Measurements from ENCODE around the gene NFATC1. TPM values are rescaled to one million over a fixed set of nuclear protein-coding genes. Genes with fewer than 3 reads are reported as not detected.

The NFATC1 gene
- total RNA-seq, 5 donors from 2014 or later (not counting 1 experiment from before 2014, with no cell fraction given): 58.1 to 108 (median 66.0) TPM

DNA sequence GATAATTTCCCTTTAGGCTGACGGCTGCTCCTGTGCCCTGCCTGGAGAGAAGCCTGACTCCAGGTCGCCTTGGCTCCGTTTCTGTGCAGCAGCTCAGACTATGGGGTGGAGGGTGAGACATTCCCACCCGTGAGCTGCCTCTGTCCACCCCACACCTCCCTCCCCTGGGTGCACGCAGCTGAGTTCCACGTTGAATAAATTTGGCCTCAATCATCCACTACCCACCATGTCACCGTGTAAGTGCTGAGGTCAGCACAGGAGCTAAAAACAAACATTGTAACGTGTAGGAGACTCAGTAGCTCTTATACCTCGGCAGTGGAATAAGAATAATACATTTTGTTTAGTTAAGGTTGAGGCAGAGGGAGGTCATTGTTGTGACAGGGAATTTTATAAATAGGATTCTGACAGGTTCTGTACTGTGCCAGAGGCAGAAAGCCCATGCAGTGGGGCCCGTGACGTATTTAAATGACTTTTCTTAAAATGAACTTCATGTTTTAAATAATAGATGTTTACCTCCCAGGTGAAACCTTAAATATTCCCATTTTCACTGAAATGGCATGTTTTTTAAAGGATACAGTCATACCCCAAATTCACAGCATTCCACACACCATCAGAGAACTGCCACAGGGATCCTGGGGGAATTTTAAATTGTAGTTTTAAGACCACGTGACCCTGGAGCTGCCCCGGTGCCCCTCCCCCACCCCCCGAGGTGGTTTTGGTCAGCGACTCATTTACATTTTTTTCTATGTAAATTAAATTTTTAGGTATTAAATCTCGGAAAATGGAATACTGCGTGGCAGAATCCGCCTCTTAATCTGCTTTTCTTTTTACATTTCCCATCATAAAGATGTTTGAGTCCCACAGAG lies 50.2 kb downstream of the NFATC1 start:
- 100% methylated on average over 1 of the region's 18 CpGs for WGBS (ENCODE audit: insufficient coverage)
- ChIA-PET POLR2A (no interaction called here), CTCF (no interaction called here)
- H3K27me3 ChIP-seq (replicated peaks in 1 of 2; ENCODE audit: control insufficient read depth in 2 of 2, extremely low read depth in 1 of 2, insufficient read depth in 2 of 2, low read length in 1 of 2): no peaks in the 10 kb centered on the region
- no peaks in the 10 kb centered on the region for H3K27me3 Mint-ChIP-seq
- H3K36me3 Mint-ChIP-seq: peaks cover 14% of the 10 kb centered on the region
- no peak overlapping the region for H3K27ac Mint-ChIP-seq
- H3K4me3 ChIP-seq (ENCODE audit: control insufficient read depth in 1 of 2, extremely low read depth in 1 of 2, low read length in 1 of 2): no peak overlapping the region
- H3K4me1 ChIP-seq (ENCODE audit: control insufficient read depth in 1 of 2, extremely low read depth in 1 of 2, insufficient read depth in 2 of 2, low read length in 2 of 2): peaks cover 0 to 16% of the 10 kb centered on the region in 2 experiments
- peaks cover 0 to 15% (median 10%) of the 10 kb centered on the region in 3 donors for H3K4me1 Mint-ChIP-seq
- H3K9me3 ChIP-seq: no peaks in the 10 kb centered on the region
- no peak for ATAC-seq (replicated peaks in 1 of 4)
- no peak for DNase-seq
- H3K4me3 Mint-ChIP-seq: no peak overlapping the region
- no peaks in the 10 kb centered on the region for H3K9me3 Mint-ChIP-seq
- no peak overlapping the region for H3K27ac ChIP-seq (ENCODE audit: low read length)
- peaks cover 14 to 26% of the 10 kb centered on the region in 2 donors for H3K36me3 ChIP-seq (ENCODE audit: control insufficient read depth in 2 of 2, extremely low read depth in 1 of 2, insufficient read depth in 1 of 2, low read length in 1 of 2)

DNA sequence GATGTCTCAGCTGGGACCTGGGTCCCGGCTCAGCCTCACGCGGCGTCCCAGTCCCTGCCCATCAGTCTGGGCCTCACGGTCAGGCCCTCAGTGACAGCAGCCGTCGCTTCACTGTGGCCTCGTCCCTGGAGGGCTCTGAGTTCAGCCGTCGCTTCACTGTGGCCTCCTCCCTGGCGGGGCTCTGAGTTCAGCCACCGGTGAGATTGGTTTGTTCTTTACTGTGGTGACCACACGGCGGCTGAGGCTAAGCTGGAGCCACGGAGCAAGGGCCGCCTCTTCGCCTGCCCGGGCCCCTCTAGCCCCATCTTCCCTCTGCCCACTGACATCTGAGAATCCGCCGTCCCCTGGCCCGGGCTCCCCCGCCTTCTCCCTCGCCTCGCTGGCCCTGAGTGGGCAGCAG lies 51.2 kb downstream of the NFATC1 start:
- H3K36me3 ChIP-seq (ENCODE audit: control insufficient read depth in 2 of 2, extremely low read depth in 1 of 2, insufficient read depth in 1 of 2, low read length in 1 of 2): peaks cover 14 to 36% of the 10 kb centered on the region in 2 donors
- no peaks in the 10 kb centered on the region for H3K9me3 ChIP-seq
- no peak overlapping the region for H3K4me3 Mint-ChIP-seq
- ChIA-PET CTCF (no interaction called here), POLR2A (no interaction called here)
- H3K27ac Mint-ChIP-seq: no peak overlapping the region
- H3K27ac ChIP-seq (ENCODE audit: low read length): no peak overlapping the region
- H3K4me3 ChIP-seq (ENCODE audit: control insufficient read depth in 1 of 2, extremely low read depth in 1 of 2, low read length in 1 of 2): no peak overlapping the region
- no peaks in the 10 kb centered on the region for H3K27me3 Mint-ChIP-seq
- H3K9me3 Mint-ChIP-seq: no peaks in the 10 kb centered on the region
- peaks cover 0 to 12% (median 10%) of the 10 kb centered on the region in 3 donors for H3K4me1 Mint-ChIP-seq
- ATAC-seq (replicated peaks in 1 of 4) (no peak), DNase-seq (no peak)
- H3K4me1 ChIP-seq (ENCODE audit: control insufficient read depth in 1 of 2, extremely low read depth in 1 of 2, insufficient read depth in 2 of 2, low read length in 2 of 2): peaks cover 0 to 16% of the 10 kb centered on the region in 2 experiments
- WGBS (ENCODE audit: insufficient coverage): 97% methylated on average over 24 of the region's 24 CpGs
- peaks cover 24% of the 10 kb centered on the region for H3K36me3 Mint-ChIP-seq
- H3K27me3 ChIP-seq (replicated peaks in 1 of 2; ENCODE audit: control insufficient read depth in 2 of 2, extremely low read depth in 1 of 2, insufficient read depth in 2 of 2, low read length in 1 of 2): no peaks in the 10 kb centered on the region

DNA sequence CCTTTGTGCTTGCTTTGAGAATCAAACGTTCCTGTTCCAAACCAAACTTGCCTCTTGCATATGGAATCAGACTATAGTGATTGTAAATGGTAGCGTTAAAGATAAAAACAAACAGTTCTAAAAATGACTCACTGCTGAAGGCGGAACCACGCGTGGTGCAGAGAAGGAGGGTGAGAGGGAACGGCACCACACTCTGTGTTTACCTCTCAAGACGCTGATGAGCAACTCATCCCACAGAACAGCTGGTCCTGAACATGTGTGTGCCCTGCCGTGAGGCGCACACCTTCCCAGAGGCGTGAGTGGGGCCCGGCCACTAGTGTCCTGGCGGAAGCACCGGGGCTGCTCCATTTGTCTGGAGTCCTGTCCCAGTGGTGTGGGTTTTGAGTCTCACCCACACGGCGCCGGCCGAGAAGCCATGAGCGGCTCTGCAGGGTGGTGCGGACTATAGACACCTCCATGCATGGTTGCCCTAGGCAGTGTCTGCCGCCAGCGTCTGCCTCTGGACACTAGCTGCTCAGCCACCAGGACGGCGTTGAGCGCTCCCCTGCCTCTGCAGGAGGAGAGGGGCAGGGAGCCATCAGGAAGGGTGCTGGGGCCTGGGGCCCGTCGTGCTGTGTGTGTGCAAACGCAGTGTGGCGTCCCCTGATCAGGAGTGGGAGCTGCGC lies 52.1 kb downstream of the NFATC1 start:
- no peak overlapping the region for H3K27ac Mint-ChIP-seq

DNA sequence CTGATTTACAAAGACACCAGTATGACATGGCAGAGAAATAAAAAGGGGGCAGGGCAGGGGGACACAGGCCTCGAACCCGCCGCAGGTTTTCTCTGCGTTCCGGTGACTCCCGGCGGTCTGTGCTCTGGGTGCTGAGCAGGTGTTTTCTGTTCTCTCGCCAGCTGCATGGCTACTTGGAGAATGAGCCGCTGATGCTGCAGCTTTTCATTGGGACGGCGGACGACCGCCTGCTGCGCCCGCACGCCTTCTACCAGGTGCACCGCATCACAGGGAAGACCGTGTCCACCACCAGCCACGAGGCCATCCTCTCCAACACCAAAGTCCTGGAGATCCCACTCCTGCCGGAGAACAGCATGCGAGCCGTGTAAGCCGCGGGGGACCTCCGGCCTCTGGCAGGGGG lies 52.9 kb downstream of the NFATC1 start:
- H3K9me3 ChIP-seq: no peaks in the 10 kb centered on the region
- 96% methylated on average over 24 of the region's 25 CpGs for WGBS (ENCODE audit: insufficient coverage)
- peaks cover 9 to 53% of the 10 kb centered on the region in 2 donors for H3K36me3 ChIP-seq (ENCODE audit: control insufficient read depth in 2 of 2, extremely low read depth in 1 of 2, insufficient read depth in 1 of 2, low read length in 1 of 2)
- Mint-ChIP-seq H3K36me3 (peaks cover 25% of the 10 kb centered on the region), H3K27me3 (no peaks in the 10 kb centered on the region), H3K9me3 (no peaks in the 10 kb centered on the region), H3K27ac (no peak overlapping the region), H3K4me3 (no peak overlapping the region), H3K4me1 (peaks cover 0 to 10% (median 6%) of the 10 kb centered on the region in 3 donors)
- no peak for ATAC-seq (replicated peaks in 1 of 4)
- H3K4me1 ChIP-seq (ENCODE audit: control insufficient read depth in 1 of 2, extremely low read depth in 1 of 2, insufficient read depth in 2 of 2, low read length in 2 of 2): peaks cover 0 to 16% of the 10 kb centered on the region in 2 experiments
- POLR2A ChIA-PET: no interaction called here
- no peak for DNase-seq
- H3K27ac ChIP-seq (ENCODE audit: low read length): no peak overlapping the region
- H3K4me3 ChIP-seq (ENCODE audit: control insufficient read depth in 1 of 2, extremely low read depth in 1 of 2, low read length in 1 of 2): no peak overlapping the region
- no peaks in the 10 kb centered on the region for H3K27me3 ChIP-seq (replicated peaks in 1 of 2; ENCODE audit: control insufficient read depth in 2 of 2, extremely low read depth in 1 of 2, insufficient read depth in 2 of 2, low read length in 1 of 2)
- CTCF ChIA-PET: interaction anchor here in 1 of 2 donors (0.7 kb wide), 1 partner anchor 68 kb away, joined by 3 read pairs; no protein-coding TSS in a partner anchor

More for the DNA sequence above, 52.1 kb downstream of the NFATC1 start:
- ATAC-seq (replicated peaks in 1 of 4): peak in 1 of 4 experiments; percentile 41
- H3K27me3 ChIP-seq (replicated peaks in 1 of 2; ENCODE audit: control insufficient read depth in 2 of 2, extremely low read depth in 1 of 2, insufficient read depth in 2 of 2, low read length in 1 of 2): no peaks in the 10 kb centered on the region
- POLR2A ChIA-PET: no interaction called here
- H3K4me3 ChIP-seq (ENCODE audit: control insufficient read depth in 1 of 2, extremely low read depth in 1 of 2, low read length in 1 of 2): no peak overlapping the region
- peaks cover 0 to 16% of the 10 kb centered on the region in 2 experiments for H3K4me1 ChIP-seq (ENCODE audit: control insufficient read depth in 1 of 2, extremely low read depth in 1 of 2, insufficient read depth in 2 of 2, low read length in 2 of 2)
- Mint-ChIP-seq H3K36me3 (peaks cover 25% of the 10 kb centered on the region), H3K27me3 (no peaks in the 10 kb centered on the region), H3K4me3 (no peak overlapping the region), H3K9me3 (no peaks in the 10 kb centered on the region), H3K4me1 (peaks cover 0 to 10% (median 10%) of the 10 kb centered on the region in 3 donors)
- peak in 1 of 35 experiments; percentile 20 for DNase-seq
- H3K36me3 ChIP-seq (ENCODE audit: control insufficient read depth in 2 of 2, extremely low read depth in 1 of 2, insufficient read depth in 1 of 2, low read length in 1 of 2): peaks cover 11 to 45% of the 10 kb centered on the region in 2 donors
- H3K9me3 ChIP-seq: no peaks in the 10 kb centered on the region
- 87% methylated on average over 24 of the region's 29 CpGs for WGBS (ENCODE audit: insufficient coverage)
- no peak overlapping the region for H3K27ac ChIP-seq (ENCODE audit: low read length)
- CTCF ChIA-PET: no interaction called here

DNA sequence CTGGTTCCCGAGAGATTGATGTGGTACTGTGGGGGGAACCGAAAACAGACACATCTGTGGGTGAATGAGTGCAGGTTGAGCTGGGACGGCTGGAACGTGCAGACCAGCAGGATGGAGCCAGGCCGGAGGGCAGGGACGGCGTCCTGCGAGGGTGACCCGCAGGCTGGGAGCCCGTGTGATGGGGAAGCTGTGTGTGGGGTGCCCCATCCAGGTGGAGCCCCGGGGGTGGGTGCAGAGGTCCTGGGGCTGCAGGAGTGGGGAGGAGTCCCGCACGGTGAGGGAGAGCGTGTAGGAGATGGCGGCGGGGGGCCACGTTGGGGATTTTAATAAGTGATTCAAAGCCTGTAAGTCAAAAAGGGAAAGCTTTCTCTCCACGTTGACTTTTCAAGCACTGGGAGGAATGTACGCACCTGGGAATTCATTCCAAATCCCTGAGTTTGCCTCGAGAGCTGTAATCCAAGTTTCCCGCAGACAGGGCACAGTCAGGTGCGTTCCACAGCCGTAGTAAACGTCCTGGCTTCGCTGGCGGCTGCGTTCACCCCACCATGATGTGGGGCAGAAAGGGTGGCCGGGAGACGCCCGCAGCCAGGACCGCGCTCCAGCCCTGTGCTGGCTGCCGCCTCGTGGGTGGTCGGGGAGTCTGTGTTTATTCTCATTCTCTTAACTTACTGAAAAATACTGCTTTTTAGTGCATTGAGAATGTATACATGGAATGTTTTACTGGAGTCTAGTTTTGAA lies 54.0 kb downstream of the NFATC1 start:
- no peaks in the 10 kb centered on the region for H3K27me3 ChIP-seq (replicated peaks in 1 of 2; ENCODE audit: control insufficient read depth in 2 of 2, extremely low read depth in 1 of 2, insufficient read depth in 2 of 2, low read length in 1 of 2)
- DNase-seq: no peak
- Mint-ChIP-seq H3K4me3 (no peak overlapping the region), H3K27me3 (no peaks in the 10 kb centered on the region), H3K9me3 (no peaks in the 10 kb centered on the region), H3K27ac (no peak overlapping the region), H3K4me1 (peaks cover 0 to 10% (median 6%) of the 10 kb centered on the region in 3 donors), H3K36me3 (peaks cover 25% of the 10 kb centered on the region)
- peaks cover 12 to 60% of the 10 kb centered on the region in 2 donors for H3K36me3 ChIP-seq (ENCODE audit: control insufficient read depth in 2 of 2, extremely low read depth in 1 of 2, insufficient read depth in 1 of 2, low read length in 1 of 2)
- H3K4me3 ChIP-seq (ENCODE audit: control insufficient read depth in 1 of 2, extremely low read depth in 1 of 2, low read length in 1 of 2): no peak overlapping the region
- no peaks in the 10 kb centered on the region for H3K9me3 ChIP-seq
- 96% methylated on average over 17 of the region's 35 CpGs for WGBS (ENCODE audit: insufficient coverage)
- ATAC-seq (replicated peaks in 1 of 4): no peak
- peaks cover 0 to 9% of the 10 kb centered on the region in 2 experiments for H3K4me1 ChIP-seq (ENCODE audit: control insufficient read depth in 1 of 2, extremely low read depth in 1 of 2, insufficient read depth in 2 of 2, low read length in 2 of 2)
- CTCF ChIA-PET: interaction anchor here in 1 of 2 donors (0.7 kb wide), 1 partner anchor 69 kb away, joined by 3 read pairs; no protein-coding TSS in a partner anchor
- no peak overlapping the region for H3K27ac ChIP-seq (ENCODE audit: low read length)
- POLR2A ChIA-PET: no interaction called here
